Breast epithelium (tissue), 3 donors: ENCODE data around the gene DYRK1A.

Experiments
- POLR2A ChIP-seq: fragments of 450-650 bp; IDR thresholded peaks from one replicate; pipeline ENCODE4 v1.6.1; 2016; ENCODE audit warnings: antibody characterized with exemption, mild to moderate bottlenecking, moderate library complexity
- POLR2AphosphoS5 ChIP-seq, 3 donors: sonication (generic); formaldehyde crosslinking; IDR thresholded peaks; one replicate each; pipeline ENCODE4 v1.6.1; 2017; ENCODE audit warnings: antibody characterized with exemption in 3 of 3
- TF ChIP-seq, protein P1 (sequence below), 3 donors: fragments of 450-650 bp; IDR thresholded peaks; one replicate each; pipeline ENCODE4 v1.5.1; 2016 to 2017; ENCODE audit warnings: antibody characterized with exemption in 3 of 3, mild to moderate bottlenecking in 3 of 3, moderate library complexity in 3 of 3

GRCh38 chr21:37368541-37369279 lies 2.1 kb downstream of the DYRK1A start:
- TF ChIP-seq, protein P1, sequence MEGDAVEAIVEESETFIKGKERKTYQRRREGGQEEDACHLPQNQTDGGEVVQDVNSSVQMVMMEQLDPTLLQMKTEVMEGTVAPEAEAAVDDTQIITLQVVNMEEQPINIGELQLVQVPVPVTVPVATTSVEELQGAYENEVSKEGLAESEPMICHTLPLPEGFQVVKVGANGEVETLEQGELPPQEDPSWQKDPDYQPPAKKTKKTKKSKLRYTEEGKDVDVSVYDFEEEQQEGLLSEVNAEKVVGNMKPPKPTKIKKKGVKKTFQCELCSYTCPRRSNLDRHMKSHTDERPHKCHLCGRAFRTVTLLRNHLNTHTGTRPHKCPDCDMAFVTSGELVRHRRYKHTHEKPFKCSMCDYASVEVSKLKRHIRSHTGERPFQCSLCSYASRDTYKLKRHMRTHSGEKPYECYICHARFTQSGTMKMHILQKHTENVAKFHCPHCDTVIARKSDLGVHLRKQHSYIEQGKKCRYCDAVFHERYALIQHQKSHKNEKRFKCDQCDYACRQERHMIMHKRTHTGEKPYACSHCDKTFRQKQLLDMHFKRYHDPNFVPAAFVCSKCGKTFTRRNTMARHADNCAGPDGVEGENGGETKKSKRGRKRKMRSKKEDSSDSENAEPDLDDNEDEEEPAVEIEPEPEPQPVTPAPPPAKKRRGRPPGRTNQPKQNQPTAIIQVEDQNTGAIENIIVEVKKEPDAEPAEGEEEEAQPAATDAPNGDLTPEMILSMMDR (IDR thresholded peaks at IDR 0.05): no peak
- no peak for TF ChIP-seq POLR2A
- TF ChIP-seq POLR2AphosphoS5 (IDR thresholded peaks at IDR 0.05): no peak
